HG02678 (cell line): ENCODE data around the gene C3orf70.

Source experiments
- ATAC-seq: cut with Tn5 transposase; IDR thresholded peaks from one replicate; pipeline ENCODE4 v1.9.1; 2021; ENCODE audit warnings: mild to moderate bottlenecking, moderate library complexity; ENCODE audit not compliant: unreplicated experiment

The C3orf70 gene

DNA sequence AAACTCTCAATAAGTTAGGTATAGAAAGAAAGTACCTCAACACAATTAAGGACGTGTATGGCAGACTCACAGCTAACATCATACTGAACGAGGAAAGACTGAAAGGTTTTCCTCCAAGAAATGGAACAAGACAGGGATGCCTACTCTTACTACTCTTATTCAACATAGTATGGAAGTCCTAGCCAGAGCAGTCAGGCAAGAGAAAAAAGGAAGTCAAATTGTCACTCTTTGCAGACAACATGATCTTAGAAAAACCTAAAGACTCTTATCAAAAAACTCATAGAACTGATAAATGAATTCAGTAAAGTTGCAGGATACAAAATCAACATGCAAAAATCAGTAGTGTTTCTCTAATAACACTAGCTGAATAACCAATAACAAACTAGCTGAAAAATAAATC lies 96.0 kb downstream of the C3orf70 start:
- no peak for ATAC-seq

DNA sequence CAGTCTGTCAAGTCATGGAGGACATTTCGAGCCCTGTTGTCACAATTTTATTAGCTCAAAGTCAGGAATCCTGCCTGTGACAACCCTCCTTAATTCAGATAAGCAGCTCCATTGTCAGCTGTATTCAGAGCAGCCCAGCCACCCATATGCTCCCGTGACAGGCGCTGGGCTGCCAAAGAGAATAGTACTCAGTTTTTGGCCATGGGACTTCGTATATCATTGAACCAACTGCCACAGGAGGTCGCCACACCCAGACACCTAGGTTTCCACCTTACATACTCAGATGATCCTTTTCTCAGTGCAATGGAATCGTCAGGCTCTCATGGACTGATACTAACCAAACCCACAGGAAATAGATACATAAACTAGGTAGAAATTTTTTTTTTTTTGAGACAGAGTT lies 100.2 kb downstream of the C3orf70 start:
- no peak for ATAC-seq

DNA sequence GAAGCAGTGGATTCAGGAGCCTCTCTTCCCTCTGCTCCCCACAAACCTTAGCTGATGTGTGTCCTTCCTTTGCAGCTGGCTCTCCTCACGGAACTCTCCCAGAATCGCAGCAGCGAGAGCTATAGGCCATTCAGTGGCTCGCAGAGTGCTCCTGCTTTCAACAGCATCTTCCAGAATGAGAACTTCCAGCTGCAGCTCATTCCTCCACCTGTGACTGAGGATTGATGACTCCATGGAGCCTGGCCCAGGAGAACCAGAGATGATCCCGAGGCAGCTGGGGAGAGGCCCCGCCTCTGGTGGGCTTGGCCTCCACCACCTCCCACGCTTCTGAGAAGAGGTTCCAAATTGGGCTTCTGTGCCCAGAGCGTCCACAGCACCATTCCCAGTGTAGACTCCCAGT lies 101.1 kb downstream of the C3orf70 start:
- no peak for ATAC-seq

DNA sequence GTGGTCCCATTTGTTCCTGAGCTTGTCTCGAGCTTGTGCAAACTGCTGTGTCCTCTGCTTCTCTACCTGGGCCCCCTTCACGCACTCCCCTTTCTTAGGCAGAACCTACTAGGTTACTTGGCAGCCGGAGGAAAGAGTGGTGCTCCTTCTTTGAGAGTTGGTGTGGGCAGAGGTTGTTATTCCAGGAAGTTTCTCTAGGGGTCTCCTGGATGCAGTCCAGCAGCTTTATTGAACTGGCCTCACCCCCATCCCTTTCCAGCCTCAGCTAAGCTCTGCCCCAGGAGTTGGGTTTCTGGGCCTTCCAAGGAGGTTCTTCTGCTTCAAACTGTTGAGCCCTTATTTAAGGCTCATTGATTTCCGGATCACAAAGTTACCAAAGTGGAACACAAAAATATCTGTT lies 103.2 kb downstream of the C3orf70 start:
- ATAC-seq, result no peak

DNA sequence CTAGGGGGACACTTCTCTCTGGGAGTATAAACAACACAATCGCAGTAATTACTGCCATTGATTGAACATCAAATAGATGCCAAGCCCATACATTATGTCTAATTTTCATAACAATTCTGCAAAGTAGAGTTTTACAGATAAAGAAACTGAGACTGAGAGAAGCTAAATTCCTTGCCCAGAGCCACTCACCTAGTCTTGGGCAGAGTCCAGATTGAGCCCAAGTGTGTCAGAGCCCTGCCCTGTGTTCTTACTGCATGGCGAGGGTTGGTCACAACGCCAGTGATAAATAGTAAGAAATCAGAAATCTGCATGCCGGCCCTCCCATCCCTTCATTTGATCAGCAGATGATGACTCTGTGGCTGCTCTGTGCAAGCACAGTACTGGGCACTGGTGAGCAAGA lies 106.3 kb downstream of the C3orf70 start:
- no peak for ATAC-seq

DNA sequence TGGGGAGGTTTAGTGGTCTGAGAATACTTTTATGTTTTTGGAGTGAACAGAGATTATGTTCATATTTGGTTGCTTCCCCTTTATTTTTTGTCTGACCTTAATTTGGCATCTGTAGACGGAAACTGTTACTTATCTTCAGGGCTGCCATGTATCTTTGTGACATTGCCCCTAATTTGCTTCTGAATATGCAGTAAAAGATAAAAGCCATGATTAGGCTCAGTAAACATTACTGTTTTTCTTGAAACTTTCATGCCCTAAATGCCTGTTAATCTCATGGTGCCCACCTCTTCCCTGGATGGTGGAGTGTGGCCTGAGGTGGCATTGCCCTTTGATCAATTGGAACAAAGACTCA lies 106.7 kb downstream of the C3orf70 start:
- ATAC-seq, result no peak

DNA sequence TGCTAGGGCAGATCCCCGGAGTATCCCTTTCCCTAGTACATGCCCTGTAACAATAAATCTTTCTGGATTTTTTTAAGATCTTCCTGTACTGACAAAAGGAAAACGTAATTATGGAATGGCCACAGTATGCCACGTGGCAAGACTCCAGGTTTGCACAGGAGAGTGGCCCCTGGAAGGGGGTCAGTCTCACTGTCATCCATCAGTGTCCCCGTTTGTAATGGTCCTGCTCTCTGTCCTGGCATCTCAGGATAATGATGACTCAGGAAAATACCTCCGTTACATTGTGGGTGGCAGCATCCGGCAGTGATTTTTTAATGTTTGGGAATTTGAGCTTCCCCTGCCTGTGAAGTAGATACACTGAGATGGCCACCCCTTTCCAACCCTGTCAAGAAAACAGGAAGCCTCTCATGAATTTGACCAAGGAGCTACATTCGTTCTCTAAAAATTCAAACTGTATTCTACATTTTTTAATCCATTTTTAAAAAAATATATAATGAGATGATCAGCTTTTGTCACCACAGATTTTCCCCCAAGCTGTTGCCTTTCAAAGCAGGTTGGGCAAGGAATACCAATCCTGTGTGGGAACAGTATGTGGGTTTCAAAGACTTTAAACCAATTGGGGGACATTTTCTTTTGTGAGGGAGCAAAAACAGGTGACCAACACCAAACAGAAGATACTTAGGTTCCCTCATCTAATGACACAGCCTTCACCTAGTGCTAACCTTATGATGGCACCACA lies 110.4 kb downstream of the C3orf70 start:
- ATAC-seq, result no peak

DNA sequence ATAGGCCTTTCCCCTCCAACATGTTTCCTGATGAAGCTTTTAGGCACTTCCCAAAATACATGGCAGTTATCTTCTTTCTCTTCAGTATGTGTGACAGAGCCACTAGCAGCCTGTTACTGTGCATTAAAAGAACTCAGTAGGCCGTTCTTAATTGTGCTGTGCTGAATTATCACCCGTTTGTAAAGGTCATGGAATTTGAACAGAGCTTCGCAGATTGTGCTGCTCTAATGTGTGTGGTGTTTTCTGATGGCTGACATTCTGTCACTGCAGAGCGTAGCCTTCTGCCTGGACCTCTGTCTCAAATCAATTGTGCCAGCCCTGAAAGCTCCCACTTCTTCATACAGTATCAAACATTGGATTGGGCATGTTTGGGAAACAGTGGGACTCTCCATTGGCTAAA lies 111.3 kb downstream of the C3orf70 start:
- no peak for ATAC-seq

DNA sequence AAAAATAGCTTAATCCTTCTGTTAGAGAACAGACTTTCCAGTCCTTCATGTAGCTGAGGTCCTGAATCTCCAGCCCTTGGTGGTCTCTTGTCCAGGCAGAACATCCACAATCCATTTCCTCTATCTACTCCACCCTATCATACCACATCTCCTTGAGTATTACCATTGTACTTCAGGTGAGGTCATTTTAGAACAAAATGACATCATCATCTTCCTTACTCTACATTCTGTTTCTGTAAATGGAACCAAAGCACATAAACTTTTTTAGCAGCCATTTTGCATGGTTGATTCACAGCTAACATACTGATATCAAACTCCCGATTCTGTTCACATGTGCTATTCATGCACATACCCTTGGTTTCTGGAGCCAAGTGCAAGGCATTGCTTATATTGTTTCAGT lies 112.4 kb downstream of the C3orf70 start:
- no peak for ATAC-seq

DNA sequence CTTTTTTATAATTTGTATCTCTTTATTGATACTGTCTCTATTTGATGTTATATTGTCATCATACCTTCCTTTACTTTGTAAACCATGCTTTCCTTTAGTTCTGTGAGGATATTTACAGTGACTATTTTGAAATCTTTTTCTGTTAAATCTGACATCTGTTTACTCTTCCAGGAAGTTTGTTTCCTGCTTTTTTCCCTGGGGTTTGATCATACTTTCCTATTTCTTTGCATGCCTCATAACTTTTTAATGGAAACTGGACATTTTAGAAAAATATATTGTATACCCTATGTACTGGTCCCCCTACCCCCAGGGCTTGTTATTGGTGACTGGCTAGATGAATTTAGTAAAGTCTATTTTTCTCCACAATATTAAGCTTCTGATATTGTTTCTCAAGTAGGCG lies 115.1 kb downstream of the C3orf70 start:
- ATAC-seq, result no peak

DNA sequence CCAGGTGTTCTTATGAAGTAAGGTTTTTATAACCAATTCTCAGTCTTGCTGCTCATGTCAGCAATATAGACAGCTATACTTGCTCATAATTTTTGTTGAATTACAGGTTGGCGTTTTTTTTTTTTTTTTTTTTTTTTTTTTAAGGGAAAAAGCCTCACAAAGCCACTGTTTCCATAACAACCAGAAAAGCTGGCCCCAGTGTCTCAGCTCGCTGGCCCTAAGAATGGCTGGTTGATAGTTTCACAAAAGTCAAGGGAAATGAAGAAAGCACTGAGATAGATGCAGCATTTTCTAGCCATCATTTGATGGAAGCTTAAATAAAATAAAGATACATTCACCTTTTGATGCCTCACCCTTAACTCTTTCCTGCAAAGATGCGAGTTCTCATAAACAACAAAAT lies 121.9 kb downstream of the C3orf70 start:
- no peak for ATAC-seq

DNA sequence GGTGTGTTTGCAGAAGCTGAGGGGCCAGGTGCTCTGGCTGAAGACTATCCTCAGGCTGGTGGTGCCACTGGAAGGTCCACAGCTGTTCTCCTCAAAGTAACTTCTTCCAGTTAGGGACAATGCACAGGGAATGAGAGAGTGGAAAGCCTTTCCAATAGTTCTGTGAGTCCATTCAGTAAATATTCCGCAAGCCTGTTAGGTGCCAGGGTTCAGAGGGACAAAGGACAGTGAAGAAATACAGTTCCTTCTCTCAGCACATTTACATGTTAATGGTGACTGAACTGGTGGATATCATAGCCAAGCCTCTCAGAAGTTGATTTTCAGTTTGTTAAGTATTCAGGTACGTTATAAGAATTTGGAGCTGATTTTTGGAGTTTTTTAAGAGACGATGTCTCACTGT lies 122.5 kb downstream of the C3orf70 start:
- ATAC-seq, result no peak

DNA sequence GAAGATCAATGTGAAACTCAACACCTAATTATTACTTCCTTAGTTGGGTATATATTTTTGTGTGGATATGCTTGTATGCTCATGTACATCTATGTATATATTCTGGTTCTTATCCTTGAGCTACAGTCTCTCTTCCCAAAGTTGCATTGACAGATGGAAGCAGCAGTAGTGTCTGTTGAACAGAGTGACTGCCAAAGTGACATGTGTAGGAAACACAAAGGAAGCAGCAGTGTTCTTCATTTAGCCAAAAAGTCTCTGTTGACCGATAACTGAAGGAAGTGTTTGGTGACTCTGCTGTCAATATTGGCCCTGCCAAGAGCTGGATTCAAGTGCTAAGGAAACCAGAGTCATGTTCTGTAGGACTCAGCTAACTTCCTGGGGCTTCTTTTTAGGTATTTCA lies 123.8 kb downstream of the C3orf70 start:
- ATAC-seq, result no peak

DNA sequence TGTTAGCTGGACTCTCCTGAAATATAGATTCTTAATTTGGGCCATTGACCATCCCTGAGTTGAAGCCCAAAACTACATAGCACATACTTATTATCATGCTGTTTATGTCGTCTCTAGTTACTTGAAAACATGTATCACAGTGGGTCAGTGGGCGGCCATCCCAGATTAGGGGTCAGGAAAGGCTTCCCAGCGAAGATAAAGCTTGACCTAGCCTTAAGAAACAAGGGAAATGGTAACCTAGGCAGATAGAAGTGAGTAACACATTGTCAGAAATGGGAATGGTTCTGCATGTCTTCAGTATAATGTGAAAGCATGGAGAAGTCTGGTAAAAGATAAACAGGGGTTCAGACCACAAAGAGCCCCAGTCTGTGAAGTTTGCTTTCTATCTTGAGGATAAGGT lies 124.7 kb downstream of the C3orf70 start:
- ATAC-seq, result no peak
